Activated CD8-positive, alpha-beta memory T cell treated with anti-CD3 and anti-CD28 coated beads, Interleukin-2, amount 10 ng/mL, durations not matched to agents 7 days and 5 days (primary cell): ENCODE results near the gene ALOX12. TPM values are rescaled to one million over a fixed set of nuclear protein-coding genes. Genes with fewer than 3 reads are reported as not detected.

Experiments
- ATAC-seq: fragments of 150-1000 bp; cut with Tn5 transposase; one replicate; pipeline ENCODE4 v1.10.0; 2021; ENCODE audit warnings: moderate library complexity
- CTCF ChIA-PET: fragments of 350-600 bp; sonication (Branson Sonifier 250); formaldehyde crosslinking; loops from one replicate; lab custom pipeline; 2021; ENCODE audit warnings: antibody characterized with exemption; lab: Charles Lee
- DNase-seq: peaks from one replicate; pipeline ENCODE4 v3.0.0-alpha.2; 2020
- H3K27ac Mint-ChIP-seq: one replicate; pipeline ENCODE4 v1.8.0; 2021; ENCODE audit warnings: mild to moderate bottlenecking, mixed read lengths
- H3K27me3 Mint-ChIP-seq: one replicate; pipeline ENCODE4 v1.8.0; 2021; ENCODE audit warnings: mixed read lengths
- H3K36me3 Mint-ChIP-seq: one replicate; pipeline ENCODE4 v1.8.0; 2021; ENCODE audit warnings: mild to moderate bottlenecking, mixed read lengths
- H3K4me1 Mint-ChIP-seq: one replicate; pipeline ENCODE4 v1.8.0; 2021; ENCODE audit warnings: mixed read lengths
- H3K4me3 Mint-ChIP-seq: one replicate; pipeline ENCODE4 v1.8.0; 2021; ENCODE audit warnings: mild to moderate bottlenecking, moderate library complexity, mixed read lengths
- H3K9me3 Mint-ChIP-seq: one replicate; pipeline ENCODE4 v1.8.0; 2022; ENCODE audit warnings: low read depth, mixed read lengths
- total RNA-seq, 2 experiments: library from RNA; stranded (reverse); gene quantifications; one replicate each; pipeline ENCODE4 v1.2.3, GENCODE V29; 2021

Gene ALOX12
- total RNA-seq, 2 experiments from 2014 or later = not detected

- H3K27me3 Mint-ChIP-seq = no peaks in the 10 kb centered on the region
- DNase-seq = peak; percentile 69
- CTCF ChIA-PET = interaction anchor here (1.2 kb wide), 1 partner anchor 8 kb away, joined by 3 read pairs; no protein-coding TSS in a partner anchor
- H3K27ac Mint-ChIP-seq = peak overlapping the region; percentile 86
- H3K36me3 Mint-ChIP-seq = peaks cover 8% of the 10 kb centered on the region
- ATAC-seq = peak; percentile 71
- no peaks in the 10 kb centered on the region for H3K9me3 Mint-ChIP-seq
- peaks cover 47% of the 10 kb centered on the region for H3K4me1 Mint-ChIP-seq
- peak overlapping the region; percentile 44 for H3K4me3 Mint-ChIP-seq
These were observed 33.8 kb downstream of the ALOX12 start for GRCh38 chr17:7029659-7030058.

DNA sequence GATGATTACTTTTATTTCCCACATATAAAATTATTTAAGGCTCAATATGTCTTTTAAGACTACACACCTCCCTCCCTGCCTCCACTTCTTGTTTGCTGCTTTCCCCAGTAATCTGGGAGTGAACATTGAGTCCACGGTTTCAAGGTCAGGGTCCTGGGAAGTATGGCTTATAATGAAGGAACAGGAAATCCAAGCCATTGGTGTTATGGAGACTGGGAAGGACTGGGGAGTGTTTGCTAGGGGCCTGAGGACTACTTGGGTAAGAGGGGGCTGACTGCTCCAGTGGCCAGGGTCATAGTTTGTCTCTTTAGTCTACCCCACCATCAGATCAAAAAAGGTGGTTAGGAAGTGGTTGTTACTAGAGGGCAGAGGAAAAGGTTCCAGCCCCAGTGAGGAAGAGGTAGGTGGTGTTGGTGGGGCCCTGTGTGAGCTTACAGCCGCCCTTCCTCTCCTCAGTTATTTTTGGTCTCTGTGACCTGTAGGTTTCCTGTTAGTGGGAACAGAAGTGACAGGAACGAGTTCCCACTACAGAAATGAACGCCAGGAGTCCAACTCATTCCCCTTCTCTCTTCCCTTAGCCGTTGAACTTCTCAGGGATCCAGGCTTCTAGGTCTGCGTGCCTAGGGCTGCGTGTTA is 39.2 kb downstream of the ALOX12 start:
- peaks cover 12% of the 10 kb centered on the region for H3K36me3 Mint-ChIP-seq
- no peaks in the 10 kb centered on the region for H3K27me3 Mint-ChIP-seq
- H3K4me1 Mint-ChIP-seq = peaks cover 71% of the 10 kb centered on the region
- ATAC-seq (peak; percentile 45), DNase-seq (peak; percentile 80)
- H3K27ac Mint-ChIP-seq = peak overlapping the region; percentile 95
- CTCF ChIA-PET = interaction anchor here (0.8 to 1.7 kb wide), 13 partner anchors 10 to 580 kb away, joined by 3 to 21 read pairs (median 7); partner anchors contain the start of genes BCL6B, FXR2, RNASEK and SLC16A11
- H3K4me3 Mint-ChIP-seq = peak overlapping the region; percentile 88
- no peaks in the 10 kb centered on the region for H3K9me3 Mint-ChIP-seq

GRCh38 chr17:7035591-7036368 is 39.9 kb downstream of the ALOX12 start, which contains the start of gene SLC16A13:
Gene SLC16A13, plus strand, starts transcription at chr17:7036015. Its CDS starts 368 bp downstream, at chr17:7036383.
- no peaks in the 10 kb centered on the region for H3K9me3 Mint-ChIP-seq
- H3K4me1 Mint-ChIP-seq = peaks cover 67% of the 10 kb centered on the region
- H3K4me3 Mint-ChIP-seq = peak within 1 kb of the TSS; percentile 88
- peak; percentile 95 for ATAC-seq
- no peaks in the 10 kb centered on the region for H3K27me3 Mint-ChIP-seq
- CTCF ChIA-PET = interaction anchor here (0.8 to 1.7 kb wide), 14 partner anchors 9 to 579 kb away, joined by 3 to 21 read pairs (median 6); partner anchors contain the start of genes BCL6B, FXR2, RNASEK and SLC16A11
- H3K36me3 Mint-ChIP-seq = peaks cover 12% of the 10 kb centered on the region
- peak within 1 kb of the TSS; percentile 95 for H3K27ac Mint-ChIP-seq
- peak; percentile 100 for DNase-seq

- Mint-ChIP-seq H3K27ac (no peak overlapping the region), H3K27me3 (no peaks in the 10 kb centered on the region), H3K36me3 (peaks cover 7% of the 10 kb centered on the region), H3K4me3 (peak overlapping the region; percentile 8), H3K9me3 (no peaks in the 10 kb centered on the region), H3K4me1 (peaks cover 67% of the 10 kb centered on the region)
- DNase-seq (no peak), ATAC-seq (no peak)
- CTCF ChIA-PET = interaction anchor here (0.7 to 3.8 kb wide), 6 partner anchors 8 to 183 kb away, joined by 3 to 20 read pairs (median 4); no protein-coding TSS in a partner anchor
These were observed 42.4 kb downstream of the ALOX12 start for GRCh38 chr17:7038025-7038862.

DNA sequence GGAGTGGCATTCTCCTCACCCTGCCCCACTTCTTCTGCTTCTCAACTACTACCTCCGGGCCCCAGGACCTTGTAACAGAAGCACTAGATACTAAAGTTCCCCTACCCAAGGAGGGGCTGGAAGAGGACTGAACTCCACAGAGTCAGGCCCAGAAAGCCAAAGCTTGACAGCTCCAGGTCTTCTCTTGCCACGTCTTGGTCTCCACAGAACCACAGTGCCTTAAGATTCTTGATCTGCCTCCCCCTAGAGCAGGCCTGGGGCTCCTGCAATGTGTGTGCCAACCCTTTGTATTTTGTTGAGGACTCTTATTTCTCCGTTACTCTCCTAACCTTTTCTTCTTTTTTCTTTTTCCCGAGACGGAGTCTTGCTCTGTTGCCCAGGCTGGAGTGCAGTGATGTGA is 44.0 kb downstream of the ALOX12 start:
- Mint-ChIP-seq H3K36me3 (peaks cover 7% of the 10 kb centered on the region), H3K4me1 (peaks cover 57% of the 10 kb centered on the region), H3K4me3 (no peak overlapping the region), H3K9me3 (no peaks in the 10 kb centered on the region), H3K27ac (peak overlapping the region; percentile 6), H3K27me3 (peaks cover 7% of the 10 kb centered on the region)
- DNase-seq (no peak), ATAC-seq (no peak)
- CTCF ChIA-PET = interaction anchor here (1.1 to 3.8 kb wide), 3 partner anchors 11 to 28 kb away, joined by 3 to 20 read pairs (median 6); no protein-coding TSS in a partner anchor

DNA sequence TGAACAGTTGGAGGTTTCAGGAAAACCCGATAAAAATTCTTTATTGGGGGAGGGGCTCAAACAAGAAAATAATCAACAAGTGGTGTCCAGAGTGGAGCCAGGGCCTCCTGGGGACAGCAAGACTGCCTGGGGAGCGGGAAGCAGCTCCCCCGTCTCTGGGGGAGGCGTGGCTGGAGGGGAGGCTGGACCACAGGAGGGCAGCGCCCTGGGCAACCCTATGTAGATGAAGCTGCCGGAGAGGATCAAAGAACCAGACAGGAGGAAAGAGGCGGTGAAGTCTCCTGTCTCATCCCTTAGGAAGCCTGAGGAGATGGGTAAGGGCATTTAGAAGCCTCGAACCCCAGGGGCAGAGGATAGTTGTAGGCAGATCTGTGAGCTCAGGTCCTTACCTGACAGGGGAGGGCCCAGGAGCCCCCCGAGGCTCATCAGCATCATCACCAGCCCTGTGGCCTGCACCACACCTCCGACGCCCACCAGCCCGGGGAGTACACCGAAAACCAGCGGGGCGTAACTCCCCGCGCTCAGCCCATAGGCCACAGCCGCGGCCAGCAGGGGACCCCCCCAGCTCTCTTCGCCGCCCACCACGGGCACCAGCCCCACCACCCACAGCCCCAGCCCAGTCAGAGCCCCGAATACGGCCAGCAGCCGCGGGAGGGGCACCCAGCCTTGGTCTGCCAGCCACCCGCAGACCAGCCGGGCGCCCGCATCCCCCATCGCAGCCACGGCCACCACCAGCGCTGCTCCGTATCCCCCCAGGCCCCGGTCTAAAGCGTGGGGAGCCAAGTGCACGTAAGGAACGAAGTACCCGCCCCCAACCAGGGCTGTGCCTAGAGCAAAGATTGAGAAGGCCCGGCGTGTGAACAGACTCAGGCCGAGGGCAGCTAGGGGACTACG is 46.0 kb downstream of the ALOX12 start:
- H3K27me3 Mint-ChIP-seq = peaks cover 10% of the 10 kb centered on the region
- ATAC-seq (peak; percentile 18), DNase-seq (no peak)
- no peaks in the 10 kb centered on the region for H3K9me3 Mint-ChIP-seq
- CTCF ChIA-PET = interaction anchor here (1.3 to 9.9 kb wide), 3 partner anchors 10 to 96 kb away, joined by 6 to 253 read pairs (median 11); no protein-coding TSS in a partner anchor
- peaks cover 7% of the 10 kb centered on the region for H3K36me3 Mint-ChIP-seq
- peaks cover 56% of the 10 kb centered on the region for H3K4me1 Mint-ChIP-seq
- H3K4me3 Mint-ChIP-seq = peak overlapping the region; percentile 70
- H3K27ac Mint-ChIP-seq = peak overlapping the region; percentile 68

DNA sequence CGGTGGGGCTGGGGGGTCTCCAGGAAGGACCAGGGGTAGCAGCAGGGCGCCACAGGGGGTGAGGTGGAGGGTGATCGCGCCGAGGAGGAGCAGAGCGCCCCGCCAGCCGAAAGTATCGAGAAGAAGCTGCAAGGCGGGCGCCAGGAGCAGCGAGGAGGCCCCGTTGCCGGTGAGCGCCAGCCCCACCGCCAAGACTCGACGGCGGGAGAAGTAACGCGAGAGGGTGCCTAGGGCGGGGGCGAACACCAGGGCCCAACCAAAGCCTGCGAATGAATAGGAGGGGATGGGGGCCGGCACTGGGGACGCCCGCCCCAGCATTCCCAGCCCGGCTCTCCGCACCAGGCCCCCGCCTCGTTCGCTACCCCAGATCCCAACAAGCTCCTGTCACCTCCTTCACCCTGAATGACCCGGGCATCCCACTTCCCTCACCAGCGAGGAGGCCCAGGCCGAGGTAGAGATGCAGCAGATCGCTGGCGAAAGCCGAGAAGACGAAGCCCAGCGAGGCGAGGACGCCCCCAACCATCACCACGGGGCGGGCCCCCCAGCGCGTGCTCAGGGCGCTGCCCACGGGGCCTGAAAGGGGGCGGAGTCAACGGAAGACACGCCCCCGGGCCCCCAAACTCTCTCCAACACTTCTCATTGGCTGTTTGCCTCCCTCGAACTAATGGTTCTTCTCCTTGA is 46.8 kb downstream of the ALOX12 start:
- Mint-ChIP-seq H3K27ac (peak overlapping the region; percentile 68), H3K4me3 (peak overlapping the region; percentile 70), H3K4me1 (peaks cover 56% of the 10 kb centered on the region), H3K27me3 (peaks cover 10% of the 10 kb centered on the region), H3K9me3 (no peaks in the 10 kb centered on the region), H3K36me3 (peaks cover 7% of the 10 kb centered on the region)
- ATAC-seq = peak; percentile 50
- DNase-seq = peak; percentile 61
- CTCF ChIA-PET = interaction anchor here (1.3 to 9.9 kb wide), 4 partner anchors 9 to 136 kb away, joined by 6 to 253 read pairs (median 26); partner anchors contain the start of gene ASGR1

GRCh38 chr17:7043182-7043496 is 47.3 kb downstream of the ALOX12 start:
- DNase-seq = no peak
- H3K4me3 Mint-ChIP-seq = peak overlapping the region; percentile 70
- H3K36me3 Mint-ChIP-seq = peaks cover 5% of the 10 kb centered on the region
- H3K4me1 Mint-ChIP-seq = peaks cover 53% of the 10 kb centered on the region
- ATAC-seq = peak; percentile 14
- no peaks in the 10 kb centered on the region for H3K9me3 Mint-ChIP-seq
- CTCF ChIA-PET = interaction anchor here (4.3 to 9.9 kb wide), 2 partner anchors 95 to 135 kb away, joined by 41 to 253 read pairs; partner anchors contain the start of gene ASGR1
- peaks cover 10% of the 10 kb centered on the region for H3K27me3 Mint-ChIP-seq
- no peak overlapping the region for H3K27ac Mint-ChIP-seq

GRCh38 chr17:7043497-7044198 is 47.8 kb downstream of the ALOX12 start, which contains the start of gene SLC16A11:
Gene SLC16A11, minus strand, starts transcription at chr17:7044092. Its CDS starts 579 bp downstream, at chr17:7043513.
- H3K9me3 Mint-ChIP-seq = no peaks in the 10 kb centered on the region
- H3K27ac Mint-ChIP-seq = no peak within 1 kb of the TSS
- H3K27me3 Mint-ChIP-seq = peaks cover 10% of the 10 kb centered on the region
- CTCF ChIA-PET = interaction anchor here (1.3 to 9.9 kb wide), 4 partner anchors 8 to 253 kb away, joined by 3 to 253 read pairs (median 31); partner anchors contain the start of genes ASGR1 and SLC16A13
- H3K36me3 Mint-ChIP-seq = peaks cover 2% of the 10 kb centered on the region
- peaks cover 49% of the 10 kb centered on the region for H3K4me1 Mint-ChIP-seq
- peak within 1 kb of the TSS; percentile 70 for H3K4me3 Mint-ChIP-seq
- peak; percentile 5 for ATAC-seq
- DNase-seq = no peak

- ATAC-seq = peak; percentile 11
These were observed 49.8 kb downstream of the ALOX12 start for GRCh38 chr17:7045492-7046126.

More at GRCh38 chr17:7045492-7046126, 49.8 kb downstream of the ALOX12 start:
- Mint-ChIP-seq H3K9me3 (no peaks in the 10 kb centered on the region), H3K4me1 (peaks cover 39% of the 10 kb centered on the region), H3K27ac (peak overlapping the region; percentile 89), H3K27me3 (peaks cover 10% of the 10 kb centered on the region), H3K4me3 (peak overlapping the region; percentile 89), H3K36me3 (no peaks in the 10 kb centered on the region)
- peak; percentile 68 for DNase-seq
- CTCF ChIA-PET = interaction anchor here (0.7 to 9.9 kb wide), 36 partner anchors 8 to 391 kb away, joined by 3 to 253 read pairs (median 4); partner anchors contain the start of genes ACADVL, ASGR1, BCL6B and DLG4
